GM04504 (cell line): ENCODE results near the gene GNAI2.
"Not testable (repeated sequence)": the region's sequence is repeated elsewhere in the genome, so short reads cannot be mapped to it uniquely, and the experiment has no call there.

Experiments
- DNase-seq: peaks from one replicate; pipeline ENCODE4 v3.0.0-alpha.2; 2012; ENCODE audit warnings: low read depth

The GNAI2 gene

GRCh38 chr3:50204804-50205412 lies 31.1 kb upstream of the GNAI2 start, which contains the start of gene SLC38A3:
Gene SLC38A3, plus strand, starts transcription at chr3:50205271. Its CDS starts 8,929 bp downstream, at chr3:50214200.
- no peak for DNase-seq

GRCh38 chr3:50205413-50206276 lies 30.4 kb upstream of the GNAI2 start:
- DNase-seq, result no peak

- no peak for DNase-seq
Measured at GRCh38 chr3:50207359-50208042, 28.5 kb upstream of the GNAI2 start.

GRCh38 chr3:50208677-50209344 lies 27.2 kb upstream of the GNAI2 start:
- no peak for DNase-seq

GRCh38 chr3:50210176-50210509 lies 25.9 kb upstream of the GNAI2 start:
- no peak for DNase-seq

- no peak for DNase-seq
Measured at GRCh38 chr3:50210510-50211367, 25.3 kb upstream of the GNAI2 start.

GRCh38 chr3:50211368-50211717 lies 24.7 kb upstream of the GNAI2 start:
- DNase-seq, result not testable (repeated sequence)

GRCh38 chr3:50211930-50212329 lies 24.1 kb upstream of the GNAI2 start:
- DNase-seq, result no peak

GRCh38 chr3:50212502-50212901 lies 23.5 kb upstream of the GNAI2 start:
- DNase-seq, result no peak

GRCh38 chr3:50212971-50213370 lies 23.0 kb upstream of the GNAI2 start:
- no peak for DNase-seq

- no peak for DNase-seq
Measured at GRCh38 chr3:50213373-50213772, 22.6 kb upstream of the GNAI2 start.

GRCh38 chr3:50214824-50215223 lies 21.2 kb upstream of the GNAI2 start:
- no peak for DNase-seq

- no peak for DNase-seq
Measured at GRCh38 chr3:50215529-50215928, 20.5 kb upstream of the GNAI2 start.

GRCh38 chr3:50217681-50218080 lies 18.3 kb upstream of the GNAI2 start:
- DNase-seq, result no peak

GRCh38 chr3:50218448-50218847 lies 17.6 kb upstream of the GNAI2 start:
- DNase-seq, result no peak

GRCh38 chr3:50219285-50219684 lies 16.7 kb upstream of the GNAI2 start:
- no peak for DNase-seq

- no peak for DNase-seq
Measured at GRCh38 chr3:50220109-50220508, 15.9 kb upstream of the GNAI2 start.

GRCh38 chr3:50221051-50221410 lies 15.0 kb upstream of the GNAI2 start:
- no peak for DNase-seq

- DNase-seq, result no peak
Measured at GRCh38 chr3:50221411-50222168, 14.4 kb upstream of the GNAI2 start.

- DNase-seq, result no peak
Measured at GRCh38 chr3:50222169-50222528, 13.9 kb upstream of the GNAI2 start.

GRCh38 chr3:50224639-50225038 lies 11.4 kb upstream of the GNAI2 start:
- no peak for DNase-seq
